WERI-Rb-1 (cell line): ENCODE data around the gene SOCS2.

Source experiments
- DNase-seq: peaks from one replicate; pipeline ENCODE4 v3.0.0-alpha.2; 2020
- H3K27ac ChIP-seq: fragments of 250-450 bp; sonication (Bioruptor Pico); 2 replicates; pipeline ENCODE4 v1.5.1; 2020; ENCODE audit warnings: mild to moderate bottlenecking, moderate library complexity
- H3K27me3 ChIP-seq: fragments of 250-450 bp; sonication (Bioruptor Pico); 2 replicates; pipeline ENCODE4 v1.5.1; 2021; ENCODE audit warnings: mild to moderate bottlenecking, low read depth, moderate library complexity; ENCODE audit not compliant: insufficient read depth, severe bottlenecking
- H3K36me3 ChIP-seq: fragments of 250-450 bp; sonication (Bioruptor Pico); 2 replicates; pipeline ENCODE4 v1.5.1; 2020; ENCODE audit warnings: mild to moderate bottlenecking, moderate library complexity
- H3K4me3 ChIP-seq: 2 replicates; pipeline ENCODE4 v1.5.1; 2011; ENCODE audit warnings: low read depth, mild to moderate bottlenecking, control low read depth, low read length
- H3K9me3 ChIP-seq: fragments of 250-450 bp; sonication (Bioruptor Pico); 2 replicates; pipeline ENCODE4 v1.5.1; 2021; ENCODE audit warnings: mild to moderate bottlenecking, moderate library complexity; ENCODE audit not compliant: severe bottlenecking
- TF ChIP-seq, protein P1 (sequence below): IDR thresholded peaks from 2 replicates; pipeline ENCODE4 v1.5.1; 2011; ENCODE audit warnings: low read depth, mild to moderate bottlenecking, control low read depth, inconsistent platforms, low read length

SOCS2 gene

DNA sequence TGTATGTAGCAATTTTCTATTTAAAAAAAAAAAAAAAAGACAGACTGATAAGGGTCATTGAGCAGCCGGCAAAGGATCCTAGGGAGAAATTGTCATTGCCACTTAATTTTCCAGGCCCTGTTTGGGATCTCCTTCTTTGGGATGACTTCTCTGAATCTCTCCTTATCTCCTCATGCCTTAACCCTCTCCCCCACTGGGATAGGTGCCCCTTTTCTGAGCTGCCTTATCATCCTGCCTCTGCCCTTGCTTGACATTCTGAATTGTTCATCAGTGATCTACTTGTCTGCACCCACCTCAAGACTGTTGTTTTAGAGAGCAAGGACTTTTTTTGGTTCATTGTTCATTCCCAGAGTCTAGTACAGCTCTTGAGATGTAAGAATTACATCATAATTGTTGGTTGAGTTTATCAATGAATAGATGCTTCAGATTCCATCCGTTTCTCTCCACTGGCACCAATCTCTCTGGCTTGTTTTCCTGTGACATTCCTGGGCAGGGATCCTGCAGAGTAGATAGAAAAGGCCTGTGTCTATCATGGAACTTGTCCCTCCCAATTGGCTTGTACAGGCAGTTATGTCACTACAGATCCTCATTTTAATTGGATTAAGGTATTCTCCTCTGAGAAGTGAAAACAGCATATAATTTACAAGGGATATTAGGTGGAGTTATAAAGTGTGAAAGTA, 42.6 kb downstream of the SOCS2 start:
- TF ChIP-seq, protein P1, sequence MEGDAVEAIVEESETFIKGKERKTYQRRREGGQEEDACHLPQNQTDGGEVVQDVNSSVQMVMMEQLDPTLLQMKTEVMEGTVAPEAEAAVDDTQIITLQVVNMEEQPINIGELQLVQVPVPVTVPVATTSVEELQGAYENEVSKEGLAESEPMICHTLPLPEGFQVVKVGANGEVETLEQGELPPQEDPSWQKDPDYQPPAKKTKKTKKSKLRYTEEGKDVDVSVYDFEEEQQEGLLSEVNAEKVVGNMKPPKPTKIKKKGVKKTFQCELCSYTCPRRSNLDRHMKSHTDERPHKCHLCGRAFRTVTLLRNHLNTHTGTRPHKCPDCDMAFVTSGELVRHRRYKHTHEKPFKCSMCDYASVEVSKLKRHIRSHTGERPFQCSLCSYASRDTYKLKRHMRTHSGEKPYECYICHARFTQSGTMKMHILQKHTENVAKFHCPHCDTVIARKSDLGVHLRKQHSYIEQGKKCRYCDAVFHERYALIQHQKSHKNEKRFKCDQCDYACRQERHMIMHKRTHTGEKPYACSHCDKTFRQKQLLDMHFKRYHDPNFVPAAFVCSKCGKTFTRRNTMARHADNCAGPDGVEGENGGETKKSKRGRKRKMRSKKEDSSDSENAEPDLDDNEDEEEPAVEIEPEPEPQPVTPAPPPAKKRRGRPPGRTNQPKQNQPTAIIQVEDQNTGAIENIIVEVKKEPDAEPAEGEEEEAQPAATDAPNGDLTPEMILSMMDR, result no peak
- Histone ChIP-seq H3K27ac (no peak overlapping the region), H3K36me3 (no peaks in the 10 kb centered on the region), H3K4me3 (no peak overlapping the region), H3K27me3 (no peaks in the 10 kb centered on the region), H3K9me3 (no peaks in the 10 kb centered on the region)
- DNase-seq, result no peak

DNA sequence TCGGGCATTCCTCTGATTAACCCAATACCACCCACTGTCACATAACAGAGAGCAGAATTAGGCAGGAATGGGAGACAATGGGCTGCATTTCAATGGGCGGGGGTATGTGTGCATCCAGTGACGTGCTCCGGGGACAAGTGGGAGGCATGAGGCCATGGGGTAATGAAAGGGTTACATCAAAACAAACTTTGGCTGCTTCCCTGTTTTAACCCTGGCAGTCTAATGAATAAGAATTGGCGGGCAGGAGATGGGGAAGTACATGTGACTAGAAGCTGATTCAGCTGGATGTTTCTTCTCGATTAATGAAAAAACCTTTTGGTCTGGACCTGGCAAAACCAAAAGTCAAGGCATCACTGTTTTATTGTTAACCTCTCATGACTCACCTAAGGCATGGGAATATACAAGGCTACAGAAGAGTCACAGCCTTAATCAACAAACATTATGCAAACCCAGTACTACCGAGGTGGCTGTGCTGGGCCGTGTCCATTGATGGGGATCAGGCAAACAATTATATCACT, 44.2 kb downstream of the SOCS2 start:
- H3K9me3 ChIP-seq, result no peaks in the 10 kb centered on the region
- DNase-seq, result no peak
- H3K27me3 ChIP-seq, result no peaks in the 10 kb centered on the region
- no peak overlapping the region for H3K4me3 ChIP-seq
- TF ChIP-seq, protein P1, result no peak
- no peaks in the 10 kb centered on the region for H3K36me3 ChIP-seq
- H3K27ac ChIP-seq, result no peak overlapping the region

DNA sequence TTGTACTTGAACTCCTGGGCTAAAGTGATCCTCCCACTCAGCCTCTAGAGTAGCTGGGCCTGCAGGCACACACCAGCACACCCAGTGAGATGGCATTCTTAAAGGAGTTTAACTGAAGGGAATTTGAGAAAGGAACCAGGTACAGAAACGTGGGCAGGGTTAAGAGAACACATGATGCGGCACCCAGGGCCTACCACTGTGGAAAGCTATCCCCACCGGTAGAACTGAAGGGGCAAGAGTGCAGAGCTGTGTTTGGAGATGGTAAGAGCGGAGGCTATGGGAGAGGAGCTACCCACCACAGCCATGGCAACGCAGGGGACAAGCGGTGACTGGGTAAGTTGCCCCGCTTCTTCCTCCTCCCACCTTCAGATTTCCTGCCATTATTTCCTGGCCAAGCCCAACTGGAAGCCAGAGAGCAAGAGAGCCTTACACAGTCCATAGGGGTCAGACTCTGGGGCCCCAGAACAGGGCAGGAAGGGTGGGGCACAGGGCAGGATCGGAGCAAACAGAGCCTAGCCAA, 46.5 kb downstream of the SOCS2 start:
- no peak overlapping the region for H3K4me3 ChIP-seq
- no peaks in the 10 kb centered on the region for H3K27me3 ChIP-seq
- TF ChIP-seq, protein P1, result no peak
- no peaks in the 10 kb centered on the region for H3K36me3 ChIP-seq
- H3K27ac ChIP-seq, result no peak overlapping the region
- DNase-seq, result no peak
- H3K9me3 ChIP-seq, result no peaks in the 10 kb centered on the region

DNA sequence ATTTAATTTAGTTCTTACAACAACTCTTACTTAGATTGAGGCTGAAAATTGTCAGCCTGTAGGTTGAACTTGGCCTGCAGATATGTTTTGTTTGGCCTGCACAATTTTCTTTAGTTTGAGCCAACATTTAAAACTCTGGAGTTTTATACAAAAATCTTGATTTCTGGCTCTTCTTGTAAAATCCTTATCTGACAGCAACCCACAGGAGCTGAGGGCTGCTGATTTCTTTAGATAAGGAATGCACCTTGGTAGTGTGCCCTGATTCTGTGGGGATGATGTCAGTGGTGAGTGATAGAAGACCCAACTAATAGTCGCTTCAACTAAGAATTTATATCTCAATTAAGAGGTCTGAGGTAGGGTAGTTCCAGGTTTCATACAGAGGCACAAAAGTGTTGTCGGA, 49.5 kb downstream of the SOCS2 start:
- Histone ChIP-seq H3K36me3 (no peaks in the 10 kb centered on the region), H3K27me3 (no peaks in the 10 kb centered on the region), H3K9me3 (no peaks in the 10 kb centered on the region), H3K4me3 (no peak overlapping the region), H3K27ac (no peak overlapping the region)
- TF ChIP-seq, protein P1, result no peak
- DNase-seq, result no peak

DNA sequence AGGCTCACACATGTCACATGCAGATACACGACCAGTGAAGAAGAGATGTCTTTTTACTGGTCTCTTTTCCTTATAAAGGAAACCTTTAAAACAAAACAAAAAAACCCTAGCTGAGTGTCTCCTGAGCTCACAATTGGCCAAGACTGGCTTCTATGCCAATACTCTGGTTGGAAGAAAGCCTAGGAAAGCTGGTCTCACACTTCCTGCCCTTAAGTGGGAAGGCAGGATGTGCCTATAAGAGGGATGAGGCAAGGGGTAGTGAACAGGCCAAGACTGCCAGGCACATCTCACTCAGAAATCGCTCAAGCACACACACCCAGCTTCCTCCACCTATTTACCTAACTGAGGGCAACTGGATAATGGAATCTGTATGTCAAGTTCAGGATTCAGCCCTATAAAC, 50.0 kb downstream of the SOCS2 start:
- no peak for DNase-seq
- Histone ChIP-seq H3K4me3 (no peak overlapping the region), H3K36me3 (no peaks in the 10 kb centered on the region), H3K27ac (no peak overlapping the region), H3K9me3 (no peaks in the 10 kb centered on the region), H3K27me3 (no peaks in the 10 kb centered on the region)
- TF ChIP-seq, protein P1, result no peak
